ENCODE measurements around the gene SCARB1. TPM values are rescaled to one million over a fixed set of nuclear protein-coding genes. Genes with fewer than 3 reads are reported as not detected.

Gene SCARB1
- total RNA-seq, 4 donors from 2014 or later = 33.7 to 252 (median 43.6) TPM

DNA sequence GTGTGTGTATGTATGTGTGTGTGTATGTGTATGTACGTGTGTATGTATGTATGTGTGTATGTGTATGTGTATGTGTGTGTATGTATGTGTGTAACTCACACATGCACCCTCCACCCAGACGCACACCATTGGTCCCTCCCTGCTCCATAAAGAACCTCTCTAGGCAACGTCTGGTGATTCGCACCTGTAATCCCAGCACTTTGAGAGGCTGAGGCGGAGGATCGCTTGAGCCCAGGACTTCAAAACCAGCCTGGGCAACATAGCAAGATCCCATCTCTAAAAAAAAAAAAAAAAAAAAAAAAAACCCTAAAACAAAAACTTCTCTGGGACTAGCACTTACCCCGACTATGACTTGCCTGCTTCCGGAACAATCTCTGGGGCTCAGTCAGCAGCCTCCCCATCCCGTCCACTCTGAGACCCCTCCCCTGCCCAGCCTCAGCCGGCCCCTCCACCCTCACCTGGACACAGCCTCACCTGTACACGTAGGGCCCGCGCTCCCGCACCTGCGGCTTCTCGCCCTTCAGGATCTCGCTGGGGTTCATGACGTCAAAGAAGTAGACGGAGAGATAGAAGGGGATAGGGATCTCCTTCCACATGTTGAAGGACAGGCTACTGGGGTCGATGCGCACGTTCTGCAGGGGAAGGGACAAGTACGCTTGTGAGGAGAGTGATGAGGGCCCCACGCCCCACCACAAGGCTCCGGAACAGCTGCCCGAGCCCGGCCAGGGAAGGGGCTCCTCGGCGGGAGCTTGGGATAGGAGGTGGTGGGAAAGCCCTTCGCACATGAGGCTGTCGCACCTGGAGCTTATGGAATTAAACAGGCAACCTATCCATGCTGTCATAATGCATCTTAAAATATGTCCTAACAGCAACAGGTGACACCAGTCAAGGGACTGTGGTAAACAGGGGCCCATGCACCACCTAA, 46.3 kb downstream of the SCARB1 start:
- DNase-seq = no peak
- H3K4me1 ChIP-seq = no peaks in the 10 kb centered on the region
- H3K36me3 ChIP-seq = peaks cover 0 to 5% (median 0%) of the 10 kb centered on the region in 4 donors
- intact Hi-C loops (cut with DNase I; ENCODE audit: low total_unique reads) (no loop called here), in situ Hi-C loops (cut with MboI; ENCODE audit: low pct_ligation_motif_present in 1 of 4, low pct_unique_long_range_greater_than_20kb in 1 of 4, low sequenced_read_pairs in 3 of 4) (no loop called here)
- no peak for TF ChIP-seq POLR2AphosphoS5 (IDR thresholded peaks at IDR 0.05)
- TF ChIP-seq POLR2A (IDR thresholded peaks at IDR 0.05) = no peak
- no peak for TF ChIP-seq EP300 (IDR thresholded peaks at IDR 0.05; ENCODE audit: low read depth)
- TF ChIP-seq, protein P1, sequence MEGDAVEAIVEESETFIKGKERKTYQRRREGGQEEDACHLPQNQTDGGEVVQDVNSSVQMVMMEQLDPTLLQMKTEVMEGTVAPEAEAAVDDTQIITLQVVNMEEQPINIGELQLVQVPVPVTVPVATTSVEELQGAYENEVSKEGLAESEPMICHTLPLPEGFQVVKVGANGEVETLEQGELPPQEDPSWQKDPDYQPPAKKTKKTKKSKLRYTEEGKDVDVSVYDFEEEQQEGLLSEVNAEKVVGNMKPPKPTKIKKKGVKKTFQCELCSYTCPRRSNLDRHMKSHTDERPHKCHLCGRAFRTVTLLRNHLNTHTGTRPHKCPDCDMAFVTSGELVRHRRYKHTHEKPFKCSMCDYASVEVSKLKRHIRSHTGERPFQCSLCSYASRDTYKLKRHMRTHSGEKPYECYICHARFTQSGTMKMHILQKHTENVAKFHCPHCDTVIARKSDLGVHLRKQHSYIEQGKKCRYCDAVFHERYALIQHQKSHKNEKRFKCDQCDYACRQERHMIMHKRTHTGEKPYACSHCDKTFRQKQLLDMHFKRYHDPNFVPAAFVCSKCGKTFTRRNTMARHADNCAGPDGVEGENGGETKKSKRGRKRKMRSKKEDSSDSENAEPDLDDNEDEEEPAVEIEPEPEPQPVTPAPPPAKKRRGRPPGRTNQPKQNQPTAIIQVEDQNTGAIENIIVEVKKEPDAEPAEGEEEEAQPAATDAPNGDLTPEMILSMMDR (IDR thresholded peaks at IDR 0.05) = no peak
- no peak overlapping the region for H3K4me3 ChIP-seq
- 96% methylated on average over 31 of the region's 31 CpGs; no CpG with 5 or more reads in 1 of the 2 donors for WGBS, 2 donors (ENCODE audit: low coverage in 1 of 2)
- H3K27ac ChIP-seq = no peak overlapping the region
- no peaks in the 10 kb centered on the region for H3K27me3 ChIP-seq
- no peaks in the 10 kb centered on the region for H3K9me3 ChIP-seq

DNA sequence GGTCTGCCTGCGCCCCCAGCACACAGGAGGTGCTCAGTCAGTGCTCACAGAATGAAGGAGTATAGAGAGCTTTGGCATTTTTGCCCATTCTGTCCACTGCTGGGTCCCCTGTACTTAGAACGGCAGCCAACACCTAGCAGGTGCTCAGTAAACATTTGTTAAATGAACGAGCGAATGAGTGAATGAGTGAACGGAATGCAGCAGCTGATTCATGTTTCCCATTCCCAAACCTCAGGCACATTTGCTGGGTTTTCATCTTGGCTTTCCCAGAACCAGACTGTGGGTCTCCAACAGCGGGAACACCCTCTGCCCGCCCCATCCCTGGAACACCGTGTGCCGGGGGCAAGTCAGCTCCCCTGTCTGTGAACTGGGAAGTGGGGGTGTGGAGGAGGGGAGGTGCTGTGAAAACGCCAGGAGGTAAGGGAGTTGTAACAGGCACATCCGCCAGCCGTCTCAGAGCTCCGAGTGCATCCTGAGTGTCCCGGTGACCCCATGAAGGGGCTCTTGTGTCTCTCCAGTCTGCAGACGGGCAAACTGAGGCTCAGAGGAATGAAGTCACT, 47.3 kb downstream of the SCARB1 start:
- Histone ChIP-seq H3K36me3 (peaks cover 0 to 5% (median 0%) of the 10 kb centered on the region in 4 donors), H3K4me1 (no peaks in the 10 kb centered on the region), H3K9me3 (no peaks in the 10 kb centered on the region), H3K27ac (no peak overlapping the region), H3K4me3 (no peak overlapping the region), H3K27me3 (no peaks in the 10 kb centered on the region)
- in situ Hi-C loops (cut with MboI; ENCODE audit: low pct_ligation_motif_present in 1 of 4, low pct_unique_long_range_greater_than_20kb in 1 of 4, low sequenced_read_pairs in 3 of 4) = no loop called here
- no peak for DNase-seq
- intact Hi-C loops (cut with DNase I; ENCODE audit: low total_unique reads) = no loop called here
- TF ChIP-seq EP300 (IDR thresholded peaks at IDR 0.05; ENCODE audit: low read depth) (no peak), POLR2A (IDR thresholded peaks at IDR 0.05) (no peak), POLR2AphosphoS5 (IDR thresholded peaks at IDR 0.05) (no peak)
- TF ChIP-seq, protein P1 (IDR thresholded peaks at IDR 0.05) = no peak
- 90 to 100% methylated on average over 1 to 15 of the region's 15 CpGs for WGBS, 2 donors (ENCODE audit: low coverage in 1 of 2)

DNA sequence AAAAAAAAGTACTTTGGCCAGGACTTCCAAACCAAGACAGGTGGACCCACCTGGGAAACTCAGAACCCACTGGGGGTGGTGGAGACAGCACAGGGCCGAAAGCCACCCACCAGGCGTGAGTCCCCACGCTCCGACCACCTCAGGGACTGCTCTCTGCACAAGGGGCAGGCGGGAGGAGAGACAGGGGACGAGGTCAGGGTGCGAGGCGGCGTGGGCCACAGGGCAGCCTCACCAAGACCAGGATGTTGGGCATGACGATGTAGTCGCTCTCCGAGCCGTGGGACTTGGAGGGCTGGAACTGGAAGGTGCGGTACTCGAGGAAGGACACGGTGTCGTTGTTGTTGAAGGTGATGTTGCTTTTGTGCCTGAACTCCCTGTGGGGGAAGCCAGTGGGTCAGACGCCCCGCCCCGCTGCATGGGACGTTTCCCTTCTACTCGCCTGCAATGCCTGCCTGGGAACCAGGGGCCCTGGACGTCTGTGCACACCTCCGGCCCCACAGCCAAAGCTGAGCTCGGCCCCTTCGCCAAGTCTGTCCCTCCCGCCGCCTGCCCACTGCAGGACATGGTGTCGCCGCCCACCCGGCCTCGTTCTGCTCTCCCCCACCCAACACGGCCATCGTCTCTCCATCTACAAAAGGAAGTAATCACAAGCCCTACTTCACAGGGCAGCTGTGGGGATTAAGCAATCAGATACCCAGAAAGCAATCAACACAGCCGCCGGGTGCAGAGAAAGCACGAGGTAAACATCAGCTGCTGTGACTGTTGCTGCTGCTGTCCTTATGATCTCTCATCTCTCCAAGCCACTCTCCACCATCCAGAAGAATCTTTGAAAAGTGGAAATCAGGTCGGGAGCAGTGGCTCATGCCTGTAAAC, 48.7 kb downstream of the SCARB1 start:
- Histone ChIP-seq H3K4me1 (no peaks in the 10 kb centered on the region), H3K36me3 (peaks cover 0 to 5% (median 0%) of the 10 kb centered on the region in 4 donors), H3K9me3 (no peaks in the 10 kb centered on the region), H3K4me3 (no peak overlapping the region), H3K27me3 (no peaks in the 10 kb centered on the region), H3K27ac (no peak overlapping the region)
- TF ChIP-seq POLR2AphosphoS5 (IDR thresholded peaks at IDR 0.05) (no peak), POLR2A (IDR thresholded peaks at IDR 0.05) (no peak), EP300 (IDR thresholded peaks at IDR 0.05; ENCODE audit: low read depth) (no peak)
- DNase-seq = peak; percentile 25
- intact Hi-C loops (cut with DNase I; ENCODE audit: low total_unique reads) = no loop called here
- in situ Hi-C loops (cut with MboI; ENCODE audit: low pct_ligation_motif_present in 1 of 4, low pct_unique_long_range_greater_than_20kb in 1 of 4, low sequenced_read_pairs in 3 of 4) = no loop called here
- 17 to 73% methylated on average over 1 to 34 of the region's 38 CpGs for WGBS, 2 donors (ENCODE audit: low coverage in 1 of 2)

DNA sequence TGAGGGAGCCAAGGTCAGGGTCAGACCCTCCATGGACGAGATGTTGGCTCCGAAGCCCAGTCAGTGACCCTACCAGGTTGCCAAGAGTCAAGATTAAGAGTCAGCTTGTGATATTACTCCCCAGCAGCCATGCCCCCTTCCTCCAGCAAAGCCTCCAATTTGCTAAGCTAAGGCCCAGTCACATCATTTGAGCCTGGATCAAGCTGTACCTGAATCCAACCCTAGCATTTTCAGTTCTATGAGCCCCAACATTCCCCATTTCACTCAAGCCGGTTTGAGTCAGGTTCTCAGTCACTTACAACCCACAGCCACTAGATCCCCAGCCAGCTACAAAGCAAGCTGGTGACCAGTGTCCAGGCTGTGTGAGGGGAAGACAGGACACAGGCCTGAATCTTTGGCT, 49.9 kb downstream of the SCARB1 start:
- in situ Hi-C loops (cut with MboI; ENCODE audit: low pct_ligation_motif_present in 1 of 4, low pct_unique_long_range_greater_than_20kb in 1 of 4, low sequenced_read_pairs in 3 of 4) (no loop called here), intact Hi-C loops (cut with DNase I; ENCODE audit: low total_unique reads) (no loop called here)

More for the DNA sequence above, 49.9 kb downstream of the SCARB1 start:
- Histone ChIP-seq H3K4me1 (no peaks in the 10 kb centered on the region), H3K36me3 (peaks cover 0 to 5% (median 0%) of the 10 kb centered on the region in 4 donors), H3K27me3 (no peaks in the 10 kb centered on the region), H3K27ac (no peak overlapping the region), H3K4me3 (no peak overlapping the region), H3K9me3 (no peaks in the 10 kb centered on the region)
- TF ChIP-seq EP300 (IDR thresholded peaks at IDR 0.05; ENCODE audit: low read depth) (no peak), POLR2A (IDR thresholded peaks at IDR 0.05) (no peak), POLR2AphosphoS5 (IDR thresholded peaks at IDR 0.05) (no peak)
- TF ChIP-seq, protein P1 (IDR thresholded peaks at IDR 0.05) = no peak
- no peak for DNase-seq
- WGBS, 2 donors (ENCODE audit: low coverage in 1 of 2) = 98% methylated on average over 3 of the region's 3 CpGs; no CpG with 5 or more reads in 1 of the 2 donors
